GM21786 (cell line): ENCODE results near the gene PCYT1B.
"Not testable (repeated sequence)": the region's sequence is repeated elsewhere in the genome, so short reads cannot be mapped to it uniquely, and the experiment has no call there.

Experiments used
- ATAC-seq: cut with Tn5 transposase; IDR thresholded peaks from one replicate; pipeline ENCODE4 v1.9.1; 2021; ENCODE audit not compliant: unreplicated experiment

Gene PCYT1B

GRCh38 chrX:24646745-24647182, 383 bp downstream of the PCYT1B start:
- no peak for ATAC-seq

GRCh38 chrX:24646006-24646405, 1.1 kb downstream of the PCYT1B start:
- ATAC-seq = no peak

- ATAC-seq = no peak
Measured at GRCh38 chrX:24643116-24643515, 4.0 kb downstream of the PCYT1B start.

DNA sequence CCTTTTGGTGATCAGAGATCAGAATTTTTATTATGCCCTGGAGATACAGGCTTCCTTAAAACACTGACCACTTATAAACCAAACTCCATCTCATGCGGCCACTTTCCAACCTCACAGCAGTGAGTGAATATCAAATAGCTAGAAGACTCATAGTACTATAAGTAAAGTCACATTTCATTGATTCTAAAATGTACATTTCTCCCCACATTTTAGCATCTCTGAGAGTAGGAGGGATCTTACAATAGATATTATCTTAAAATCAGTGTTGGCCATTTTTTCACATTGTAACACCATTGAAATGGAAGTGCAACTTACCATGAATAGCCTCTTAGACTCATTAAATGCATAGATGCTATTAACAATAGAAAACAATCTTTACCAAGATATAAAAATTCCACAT, 17.4 kb downstream of the PCYT1B start:
- no peak for ATAC-seq

- no peak for ATAC-seq
Measured at GRCh38 chrX:24619647-24620046, 27.5 kb downstream of the PCYT1B start.

DNA sequence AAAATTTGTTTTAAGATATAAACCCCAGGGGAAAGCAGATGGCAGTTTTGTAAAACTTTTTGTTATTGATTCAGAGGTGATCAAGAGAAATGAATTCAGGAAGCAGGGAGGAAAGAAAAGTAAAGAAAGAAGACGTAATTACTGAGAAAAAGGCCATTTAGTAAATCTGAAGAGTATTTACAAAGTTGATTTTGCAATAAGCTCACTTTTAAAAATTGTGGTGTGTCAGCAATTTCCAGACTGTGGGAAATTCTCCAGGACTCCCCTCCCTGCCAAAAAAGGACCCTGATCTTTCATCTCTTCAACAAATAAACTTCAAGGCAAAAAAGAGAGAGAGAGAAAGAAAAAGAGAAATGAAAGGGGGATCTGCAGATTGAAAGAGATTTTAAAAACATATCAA, 36.6 kb downstream of the PCYT1B start:
- no peak for ATAC-seq

GRCh38 chrX:24607616-24608015, 39.5 kb downstream of the PCYT1B start:
- no peak for ATAC-seq

DNA sequence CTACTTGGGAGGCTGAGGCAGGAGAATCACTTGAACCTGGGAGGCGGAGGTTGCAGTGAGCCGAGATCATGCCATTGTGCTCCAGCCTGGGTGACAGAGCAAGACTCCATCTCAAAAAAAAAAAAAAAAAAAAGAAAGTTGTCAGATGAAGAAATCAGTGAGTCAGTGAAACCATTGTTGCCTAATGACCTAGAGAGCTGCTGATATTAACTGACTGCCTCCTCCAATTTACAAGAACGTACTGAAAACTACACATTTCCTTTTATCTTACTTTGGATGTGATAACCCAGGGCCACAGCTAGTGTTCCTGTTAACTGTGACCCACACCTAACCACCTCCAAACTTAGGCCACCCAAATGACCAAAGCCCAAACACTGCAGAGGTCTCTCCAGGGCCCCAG, 41.2 kb downstream of the PCYT1B start:
- ATAC-seq = not testable (repeated sequence)

GRCh38 chrX:24603191-24603590, 44.0 kb downstream of the PCYT1B start:
- ATAC-seq = no peak

GRCh38 chrX:24601858-24602257, 45.3 kb downstream of the PCYT1B start:
- no peak for ATAC-seq

GRCh38 chrX:24594501-24594900, 52.6 kb downstream of the PCYT1B start:
- ATAC-seq = no peak

GRCh38 chrX:24590111-24590510, 57.0 kb downstream of the PCYT1B start:
- ATAC-seq = no peak

- ATAC-seq = no peak
Measured at GRCh38 chrX:24577091-24577490, 70.1 kb downstream of the PCYT1B start.

- no peak for ATAC-seq
Measured at GRCh38 chrX:24575496-24575895, 71.7 kb downstream of the PCYT1B start.

DNA sequence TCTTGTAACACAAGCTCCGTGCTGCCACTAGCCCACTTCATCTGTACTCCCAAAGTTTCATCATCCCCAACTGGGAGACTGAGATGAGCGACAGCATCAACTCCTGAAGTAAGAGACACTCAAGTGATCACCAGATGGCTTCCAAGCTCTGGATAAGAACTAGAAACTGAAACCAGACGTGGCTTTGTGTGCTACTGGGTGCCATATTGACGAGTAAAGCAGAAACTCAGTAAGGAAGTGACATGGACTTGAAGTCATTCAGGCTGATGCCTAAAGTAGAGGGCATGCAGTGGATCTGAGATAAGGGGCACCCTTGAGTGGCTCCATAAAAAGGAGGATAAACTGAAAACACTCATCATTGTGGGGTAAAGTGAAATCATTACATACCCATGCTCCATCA, 72.4 kb downstream of the PCYT1B start:
- no peak for ATAC-seq

GRCh38 chrX:24567169-24567568, 80.0 kb downstream of the PCYT1B start:
- no peak for ATAC-seq

DNA sequence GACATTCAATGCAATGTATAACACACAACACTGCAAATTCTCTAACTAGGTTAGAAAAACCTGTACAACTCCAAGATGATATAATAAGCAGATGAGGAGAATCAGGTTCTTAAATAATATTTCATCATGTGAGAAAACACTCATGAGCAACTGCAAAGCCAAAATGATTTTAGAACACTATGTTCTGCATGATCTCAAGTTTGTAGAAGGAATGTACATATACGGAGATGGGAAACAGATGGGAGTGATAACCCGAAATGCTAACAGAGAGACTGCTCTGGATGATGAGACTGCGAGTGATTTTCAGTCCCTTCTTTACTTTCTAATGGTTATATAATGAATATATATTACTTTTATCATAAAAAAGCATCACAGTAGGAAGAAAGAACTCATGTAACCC, 80.9 kb downstream of the PCYT1B start:
- no peak for ATAC-seq

- ATAC-seq = no peak
Measured at GRCh38 chrX:24563291-24564010, 83.7 kb downstream of the PCYT1B start.

DNA sequence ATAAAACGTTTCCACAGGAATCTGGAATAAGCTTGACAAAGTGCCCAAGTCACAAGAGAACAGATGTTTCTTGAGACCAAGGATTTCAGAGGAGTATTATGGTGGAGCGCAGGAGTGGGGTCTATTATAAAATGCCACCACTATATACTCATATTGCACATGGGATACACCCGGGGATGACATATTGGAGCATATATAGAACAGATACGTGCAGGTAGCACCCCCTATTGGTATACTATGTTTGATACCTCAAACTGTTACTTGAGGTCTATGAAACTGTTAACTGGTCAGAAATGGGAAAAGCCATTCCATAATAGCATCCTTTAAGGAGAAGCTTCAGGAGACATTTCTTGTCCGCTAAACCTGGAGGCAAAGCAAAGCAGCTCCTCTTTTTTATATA, 86.0 kb downstream of the PCYT1B start:
- ATAC-seq = peak; percentile 53

GRCh38 chrX:24553011-24553410, 94.1 kb downstream of the PCYT1B start:
- ATAC-seq = no peak

- ATAC-seq = no peak
Measured at GRCh38 chrX:24550166-24550565, 97.0 kb downstream of the PCYT1B start.

- ATAC-seq = no peak
Measured at GRCh38 chrX:24547961-24548360, 99.2 kb downstream of the PCYT1B start.

- ATAC-seq = no peak
Measured at GRCh38 chrX:24542756-24543155, 104.4 kb downstream of the PCYT1B start.
